PFSK-1 (cell line): ENCODE results near the gene ADAM19.

Experiments used
- FOXP2 ChIP-seq: optimal IDR thresholded peaks from 2 replicates; pipeline ENCODE3; 2011; ENCODE audit warnings: borderline replicate concordance, control low read depth, inconsistent platforms; ENCODE audit not compliant: insufficient read depth; ENCODE audit errors: extremely low read length, extremely low read depth
- POLR2AphosphoS5 ChIP-seq: IDR thresholded peaks from 2 replicates; pipeline ENCODE4 v1.6.1; 2012; ENCODE audit warnings: low read depth, mild to moderate bottlenecking, control low read depth, low read length, moderate library complexity
- REST ChIP-seq, 2 experiments: IDR thresholded peaks; 2 replicates each; pipeline versions ENCODE4 v1.6.1 to v1.8.0; 2011 to 2012; ENCODE audit warnings: low read depth in 2 of 2, low read length in 2 of 2, control low read depth in 1 of 2, inconsistent platforms in 1 of 2, mild to moderate bottlenecking in 1 of 2, moderate library complexity in 1 of 2; ENCODE audit not compliant: insufficient read depth in 1 of 2
- SIN3A ChIP-seq: IDR thresholded peaks from 2 replicates; pipeline ENCODE4 v1.6.1; 2012; ENCODE audit warnings: mild to moderate bottlenecking, low read length, moderate library complexity, borderline replicate concordance; ENCODE audit not compliant: insufficient read depth
- TAF1 ChIP-seq: IDR thresholded peaks from 2 replicates; pipeline ENCODE4 v1.6.1; 2012; ENCODE audit warnings: low read length, control low read depth, borderline replicate concordance; ENCODE audit not compliant: insufficient read depth

ADAM19 gene

GRCh38 chr5:157594675-157595459 lies 19.3 kb upstream of the ADAM19 start:
- TF ChIP-seq REST (IDR thresholded peaks at IDR 0.05; ENCODE audit: insufficient read depth in 1 of 2, low read depth in 2 of 2, low read length in 2 of 2), result no peak

GRCh38 chr5:157594257-157594656 lies 18.7 kb upstream of the ADAM19 start:
- no peak for TF ChIP-seq FOXP2
- TF ChIP-seq TAF1, result no peak
- no peak for TF ChIP-seq REST (IDR thresholded peaks at IDR 0.05; ENCODE audit: insufficient read depth in 1 of 2, low read depth in 2 of 2, low read length in 2 of 2)
- no peak for TF ChIP-seq POLR2AphosphoS5
- TF ChIP-seq SIN3A, result no peak

- TF ChIP-seq FOXP2 (no peak), TAF1 (no peak), SIN3A (no peak), POLR2AphosphoS5 (no peak), REST (IDR thresholded peaks at IDR 0.05; ENCODE audit: insufficient read depth in 1 of 2, low read depth in 2 of 2, low read length in 2 of 2) (no peak)
Measured at GRCh38 chr5:157593052-157593757, 17.6 kb upstream of the ADAM19 start.

- TF ChIP-seq POLR2AphosphoS5 (no peak), REST (IDR thresholded peaks at IDR 0.05; ENCODE audit: insufficient read depth in 1 of 2, low read depth in 2 of 2, low read length in 2 of 2) (no peak), FOXP2 (no peak), TAF1 (no peak), SIN3A (no peak)
Measured at GRCh38 chr5:157592594-157592993, 17.0 kb upstream of the ADAM19 start.

- TF ChIP-seq SIN3A, result no peak
- TF ChIP-seq REST (IDR thresholded peaks at IDR 0.05; ENCODE audit: insufficient read depth in 1 of 2, low read depth in 2 of 2, low read length in 2 of 2), result no peak
- no peak for TF ChIP-seq FOXP2
- no peak for TF ChIP-seq TAF1
- no peak for TF ChIP-seq POLR2AphosphoS5
Measured at GRCh38 chr5:157590478-157590877, 14.9 kb upstream of the ADAM19 start.
